NB4 (cell line): ENCODE data around the gene FAM227B.

Source experiments
- DNase-seq: peaks from one replicate; pipeline ENCODE4 v3.0.0; 2010; ENCODE audit warnings: low read depth
- H3K4me3 ChIP-seq: one replicate; pipeline ENCODE4 v1.5.1; 2011; ENCODE audit warnings: mild to moderate bottlenecking, low read depth, low read length, moderate library complexity
- MAX ChIP-seq: IDR thresholded peaks from 2 replicates; pipeline ENCODE4 v1.6.1; 2011; ENCODE audit warnings: low read depth, low read length
- MYC ChIP-seq: IDR thresholded peaks from 2 replicates; pipeline ENCODE4 v1.6.1; 2011; ENCODE audit warnings: low read depth, low read length
- POLR2A ChIP-seq: IDR thresholded peaks from 2 replicates; pipeline ENCODE4 v1.6.1; 2011; ENCODE audit warnings: mild to moderate bottlenecking; ENCODE audit not compliant: insufficient read length; ENCODE audit errors: extremely low read depth
- TF ChIP-seq, protein P1 (sequence below): IDR thresholded peaks from one replicate; pipeline ENCODE4 v1.5.1; 2012; ENCODE audit warnings: low read depth, low read length

FAM227B gene

GRCh38 chr15:49436751-49437150, 183.9 kb downstream of the FAM227B start:
- DNase-seq: no peak
- TF ChIP-seq, protein P1, sequence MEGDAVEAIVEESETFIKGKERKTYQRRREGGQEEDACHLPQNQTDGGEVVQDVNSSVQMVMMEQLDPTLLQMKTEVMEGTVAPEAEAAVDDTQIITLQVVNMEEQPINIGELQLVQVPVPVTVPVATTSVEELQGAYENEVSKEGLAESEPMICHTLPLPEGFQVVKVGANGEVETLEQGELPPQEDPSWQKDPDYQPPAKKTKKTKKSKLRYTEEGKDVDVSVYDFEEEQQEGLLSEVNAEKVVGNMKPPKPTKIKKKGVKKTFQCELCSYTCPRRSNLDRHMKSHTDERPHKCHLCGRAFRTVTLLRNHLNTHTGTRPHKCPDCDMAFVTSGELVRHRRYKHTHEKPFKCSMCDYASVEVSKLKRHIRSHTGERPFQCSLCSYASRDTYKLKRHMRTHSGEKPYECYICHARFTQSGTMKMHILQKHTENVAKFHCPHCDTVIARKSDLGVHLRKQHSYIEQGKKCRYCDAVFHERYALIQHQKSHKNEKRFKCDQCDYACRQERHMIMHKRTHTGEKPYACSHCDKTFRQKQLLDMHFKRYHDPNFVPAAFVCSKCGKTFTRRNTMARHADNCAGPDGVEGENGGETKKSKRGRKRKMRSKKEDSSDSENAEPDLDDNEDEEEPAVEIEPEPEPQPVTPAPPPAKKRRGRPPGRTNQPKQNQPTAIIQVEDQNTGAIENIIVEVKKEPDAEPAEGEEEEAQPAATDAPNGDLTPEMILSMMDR: no peak
- no peak for TF ChIP-seq MYC
- TF ChIP-seq MAX: no peak
- H3K4me3 ChIP-seq: no peak overlapping the region

GRCh38 chr15:49435174-49435573, 185.4 kb downstream of the FAM227B start:
- H3K4me3 ChIP-seq: no peak overlapping the region
- TF ChIP-seq MAX (no peak), POLR2A (no peak), MYC (no peak)
- TF ChIP-seq, protein P1: no peak
- DNase-seq: no peak

- no peak for DNase-seq
- no peak for TF ChIP-seq MYC
- H3K4me3 ChIP-seq: no peak overlapping the region
Observed at GRCh38 chr15:49430046-49430445, 190.6 kb downstream of the FAM227B start.

DNA sequence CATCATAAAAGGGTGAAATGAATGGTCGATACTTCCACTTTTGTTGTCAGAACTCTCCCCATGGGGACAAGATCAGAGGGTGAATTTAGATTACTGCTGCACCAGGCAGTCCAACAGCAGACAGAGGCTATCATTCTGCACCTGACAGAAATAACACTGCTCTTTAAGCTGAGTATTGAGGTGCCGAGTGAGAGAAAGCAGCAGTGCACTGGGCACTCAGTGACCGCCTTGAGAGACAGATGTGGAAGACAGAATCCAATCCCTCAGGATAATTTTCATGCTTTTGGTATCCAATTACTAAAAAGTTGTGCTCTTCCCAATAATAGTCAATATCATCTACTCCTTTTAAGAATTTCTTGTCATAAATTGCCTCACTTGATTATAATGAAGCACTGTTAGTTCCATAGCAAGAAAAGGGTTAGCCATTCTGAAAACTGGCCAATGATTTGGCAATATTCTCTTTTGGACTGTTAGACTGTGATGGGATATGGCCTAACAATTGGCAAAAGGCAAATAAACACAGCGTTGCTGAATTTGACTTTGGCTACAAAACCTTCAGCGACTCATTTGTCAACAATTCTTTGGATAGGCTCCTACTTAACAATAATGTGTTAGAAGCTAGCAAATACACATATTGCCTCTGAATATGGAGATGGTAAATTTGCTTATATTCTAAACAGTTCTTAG, 192.1 kb downstream of the FAM227B start:
- TF ChIP-seq MYC (no peak), MAX (no peak), POLR2A (no peak)
- TF ChIP-seq, protein P1: no peak
- DNase-seq: no peak
- H3K4me3 ChIP-seq: no peak overlapping the region

- no peak overlapping the region for H3K4me3 ChIP-seq
- no peak for TF ChIP-seq POLR2A
- TF ChIP-seq, protein P1: no peak
- no peak for TF ChIP-seq MYC
- no peak for TF ChIP-seq MAX
- DNase-seq: no peak
Observed at GRCh38 chr15:49427372-49427771, 193.2 kb downstream of the FAM227B start.

DNA sequence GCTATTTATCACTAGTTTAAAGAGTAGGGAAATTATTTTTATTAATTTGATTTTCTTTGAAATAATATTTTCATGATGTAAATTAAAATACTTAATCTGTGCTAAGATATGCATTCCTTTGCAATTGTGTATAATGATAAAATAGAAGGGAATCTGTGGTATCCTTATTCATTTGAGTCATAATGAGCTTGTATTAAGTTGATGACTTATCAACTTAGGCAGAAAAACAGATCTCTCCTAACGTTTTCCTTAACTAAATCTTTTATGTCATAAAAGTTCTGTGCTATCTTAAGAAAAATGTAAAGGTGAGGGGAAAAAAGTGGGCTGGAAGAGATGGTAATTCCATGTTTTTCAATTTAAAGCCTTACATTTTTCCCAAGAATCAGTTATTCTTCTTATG, 195.7 kb downstream of the FAM227B start:
- TF ChIP-seq MYC (no peak), POLR2A (no peak), MAX (no peak)
- TF ChIP-seq, protein P1: no peak
- DNase-seq: no peak
- H3K4me3 ChIP-seq: no peak overlapping the region
